ENCODE results near the gene CTTNBP2NL.
"Not testable (repeated sequence)": the region's sequence is repeated elsewhere in the genome, so short reads cannot be mapped to it uniquely, and the experiment has no call there.

The CTTNBP2NL gene

GRCh38 chr1:112429749-112430148 is 33.7 kb downstream of the CTTNBP2NL start:
- no peak for DNase-seq

DNA sequence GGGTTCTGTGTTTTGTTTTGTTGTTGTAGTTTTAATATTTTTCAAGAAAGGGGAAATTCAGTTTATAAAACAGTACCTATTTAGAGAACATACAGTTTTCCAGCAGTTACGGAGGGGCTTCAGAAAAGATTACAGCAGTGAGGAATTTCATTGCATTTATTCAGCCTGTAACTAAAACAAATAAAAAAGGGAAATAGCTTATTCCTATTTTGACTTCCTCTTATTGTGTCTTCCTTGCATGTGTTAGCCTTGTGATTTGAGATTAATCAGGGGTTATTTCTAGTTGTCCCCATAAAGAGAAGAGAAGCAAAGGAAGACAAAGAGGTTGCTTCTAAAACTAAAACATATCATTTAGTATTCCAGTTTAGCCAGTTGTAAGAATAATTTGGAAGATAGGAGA is 35.0 kb downstream of the CTTNBP2NL start:
- DNase-seq = no peak

DNA sequence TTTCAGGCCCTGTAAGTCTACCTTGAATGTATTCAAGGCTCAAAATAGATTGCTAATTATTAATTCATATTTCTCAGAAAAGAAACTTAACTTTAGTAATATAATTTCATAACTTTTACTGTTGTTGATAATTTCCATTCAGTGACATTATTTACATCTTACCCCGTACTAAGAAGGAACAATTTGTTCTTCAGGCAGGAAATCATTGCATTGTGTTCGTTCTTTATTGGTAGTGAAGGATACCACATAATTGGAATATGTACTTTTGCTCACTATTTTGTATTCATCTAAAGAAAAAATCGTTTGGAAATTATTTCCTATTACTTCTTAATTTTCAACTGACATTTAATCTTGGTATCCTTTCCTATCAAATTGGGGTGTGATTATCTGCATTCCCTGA is 39.4 kb downstream of the CTTNBP2NL start:
- no peak for DNase-seq

GRCh38 chr1:112436384-112437156 is 40.6 kb downstream of the CTTNBP2NL start:
- no peak for DNase-seq

GRCh38 chr1:112438156-112438555 is 42.1 kb downstream of the CTTNBP2NL start:
- DNase-seq = not testable (repeated sequence)

DNA sequence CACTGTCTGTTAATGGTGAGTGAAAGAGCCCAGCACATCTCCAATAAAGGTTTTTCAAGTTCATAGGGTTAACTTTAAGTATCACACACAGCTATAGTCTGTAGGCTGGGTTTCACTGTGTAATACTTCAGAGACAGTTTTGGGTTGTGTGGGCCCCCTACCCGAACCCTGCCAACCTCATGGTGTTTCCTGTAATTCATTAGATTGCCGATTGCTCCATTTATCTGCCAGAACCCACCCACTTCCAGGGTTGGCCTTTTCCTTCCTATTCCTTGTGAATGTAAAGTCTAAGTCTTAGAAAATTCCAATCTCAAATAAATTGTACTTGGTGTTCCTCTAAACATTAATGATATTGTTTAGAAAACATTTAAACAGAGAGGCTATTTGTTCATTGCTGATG is 43.6 kb downstream of the CTTNBP2NL start:
- no peak for DNase-seq

- DNase-seq = no peak
Measured at GRCh38 chr1:112440574-112440973, 44.6 kb downstream of the CTTNBP2NL start.

DNA sequence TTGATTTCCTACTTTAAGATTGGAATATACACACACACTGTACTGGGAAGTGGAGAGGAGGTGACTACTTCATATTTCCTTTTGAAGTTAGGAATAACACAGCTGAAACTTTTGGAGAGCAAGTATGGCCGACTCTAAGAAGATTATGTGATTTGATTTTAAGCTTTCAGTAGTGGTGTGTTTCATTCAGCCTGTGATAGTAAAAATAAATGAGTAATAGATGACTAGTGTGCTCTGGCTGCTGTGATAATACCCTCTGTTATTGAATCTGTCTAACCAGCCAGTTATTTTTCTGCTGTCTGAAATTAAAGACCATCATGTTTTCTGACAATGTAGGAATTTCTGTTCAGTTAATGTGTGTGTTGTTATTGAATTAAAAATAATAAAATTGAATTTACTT is 48.3 kb downstream of the CTTNBP2NL start:
- DNase-seq = peak; percentile 52

DNA sequence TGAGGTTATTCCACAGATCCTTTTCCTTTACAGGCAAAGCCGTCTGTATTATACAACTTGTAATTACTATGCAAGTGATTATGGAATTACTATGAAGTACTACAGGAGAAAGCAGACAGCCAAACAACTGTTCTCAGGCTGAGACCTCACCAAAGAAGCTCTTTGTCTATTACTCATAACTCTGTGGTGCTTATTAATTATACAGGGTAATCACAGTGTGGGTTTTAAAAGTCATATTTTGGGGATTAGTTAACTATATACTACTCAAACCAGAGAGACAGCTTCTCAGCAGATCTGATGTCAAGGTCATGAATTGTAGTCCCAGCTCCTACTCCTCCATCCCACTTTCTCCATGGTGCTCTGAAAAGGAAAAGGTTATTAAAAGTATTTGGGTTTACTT is 49.6 kb downstream of the CTTNBP2NL start:
- peak; percentile 32 for DNase-seq

DNA sequence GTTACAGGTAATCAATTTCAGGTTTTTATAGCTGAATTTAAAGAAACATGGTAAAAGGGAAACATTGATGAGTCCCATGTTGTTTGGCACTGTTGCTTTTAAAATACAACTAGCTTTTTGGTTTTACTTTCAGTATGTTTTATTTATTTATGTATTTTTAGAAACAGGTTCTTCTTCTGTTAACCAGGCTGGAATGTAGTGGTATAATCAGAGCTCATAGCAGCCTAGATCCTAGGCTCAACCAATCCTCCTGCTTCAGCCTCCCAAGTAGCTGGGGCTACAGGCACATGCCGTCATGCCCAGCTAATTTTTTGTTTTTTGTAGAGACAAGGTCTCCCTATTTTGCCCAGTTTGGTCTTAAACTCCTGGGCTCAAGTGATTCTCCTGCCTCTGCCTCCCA is 50.4 kb downstream of the CTTNBP2NL start:
- DNase-seq = no peak

DNA sequence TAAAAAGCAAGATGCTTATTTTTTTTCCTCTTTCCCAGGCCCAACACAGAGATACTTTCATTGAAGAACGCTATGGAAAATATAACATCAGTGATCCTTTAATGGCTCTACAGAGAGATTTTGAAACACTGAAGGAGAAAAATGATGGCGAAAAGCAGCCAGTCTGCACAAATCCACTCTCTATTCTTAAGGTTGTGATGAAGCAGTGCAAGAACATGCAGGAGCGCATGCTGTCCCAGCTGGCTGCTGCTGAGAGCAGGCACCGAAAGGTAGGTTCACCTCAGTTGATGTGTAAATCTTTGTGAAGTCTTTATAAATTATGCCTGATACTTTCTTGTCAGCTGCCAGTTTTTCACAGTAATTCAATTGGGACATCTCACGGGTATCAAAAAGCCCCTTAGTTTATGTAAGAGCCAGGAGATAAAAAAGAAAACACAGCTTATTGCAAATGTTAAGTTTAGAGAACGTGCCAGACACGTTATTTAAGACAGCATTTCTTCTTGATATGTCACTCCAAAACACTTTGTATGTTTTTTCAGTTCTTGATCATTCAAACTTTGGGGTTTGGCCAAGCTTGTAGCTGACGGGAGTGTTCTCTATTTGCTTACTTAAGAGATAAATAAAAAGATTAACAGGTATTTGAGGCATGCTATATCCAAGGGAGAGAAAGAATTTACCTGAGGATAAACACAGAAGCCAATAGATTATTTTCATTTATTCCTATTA is 53.1 kb downstream of the CTTNBP2NL start:
- no peak for DNase-seq

DNA sequence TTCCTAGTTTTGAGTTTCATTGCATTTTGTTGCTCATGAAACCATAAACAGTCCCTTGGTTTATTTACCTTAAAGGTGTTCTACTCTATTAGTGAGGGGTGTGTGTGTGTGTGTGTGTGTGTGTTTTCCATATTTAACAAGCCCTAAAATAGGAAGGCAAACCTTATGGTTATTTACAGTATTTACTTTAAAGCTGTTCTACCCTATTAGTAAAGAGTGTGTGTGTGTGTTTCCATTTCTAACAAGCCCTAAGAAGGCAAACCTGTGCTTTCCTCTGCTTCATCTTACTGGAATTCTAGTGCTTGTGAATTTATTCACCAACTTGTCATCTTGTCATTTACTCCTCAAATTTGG is 53.6 kb downstream of the CTTNBP2NL start:
- no peak for DNase-seq

GRCh38 chr1:112450773-112451172 is 54.8 kb downstream of the CTTNBP2NL start:
- no peak for DNase-seq

- peak; percentile 18 for DNase-seq
Measured at GRCh38 chr1:112451301-112451700, 55.3 kb downstream of the CTTNBP2NL start.

DNA sequence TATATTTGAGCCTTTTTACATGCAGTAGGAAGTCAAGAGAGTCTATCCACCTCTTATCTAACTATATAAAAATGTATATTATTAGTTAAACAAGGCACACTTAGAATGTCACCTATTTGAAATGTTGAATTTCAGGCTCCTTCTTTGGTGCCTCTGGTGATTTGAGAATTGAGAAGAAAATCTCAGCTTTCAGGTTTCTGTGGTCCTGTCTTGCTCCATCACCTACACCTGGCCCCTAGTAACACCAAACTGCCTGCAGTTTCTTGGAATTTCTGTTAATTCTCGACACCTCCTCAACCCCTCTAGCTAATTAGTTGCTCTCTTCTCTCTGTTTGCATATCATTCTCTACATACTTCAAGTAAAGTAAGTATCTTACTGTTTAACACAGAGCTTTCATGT is 57.9 kb downstream of the CTTNBP2NL start:
- no peak for DNase-seq

DNA sequence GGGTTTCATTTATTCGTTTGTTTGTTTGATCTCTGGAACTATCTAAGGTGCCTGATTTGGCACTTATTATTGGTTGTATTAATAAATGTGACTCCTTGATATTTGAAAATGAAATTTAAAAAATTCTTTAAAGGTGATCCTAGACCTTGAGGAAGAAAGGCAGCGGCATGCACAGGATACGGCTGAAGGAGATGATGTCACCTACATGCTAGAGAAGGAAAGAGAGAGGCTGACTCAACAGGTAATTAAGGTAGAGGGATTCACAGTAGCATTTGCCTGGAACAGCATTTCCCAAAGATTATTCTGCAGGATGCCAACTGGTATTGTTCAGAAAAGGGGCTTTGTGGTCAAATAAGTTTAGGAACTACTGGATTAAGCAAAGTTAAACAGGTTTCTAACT is 58.3 kb downstream of the CTTNBP2NL start:
- DNase-seq = no peak

DNA sequence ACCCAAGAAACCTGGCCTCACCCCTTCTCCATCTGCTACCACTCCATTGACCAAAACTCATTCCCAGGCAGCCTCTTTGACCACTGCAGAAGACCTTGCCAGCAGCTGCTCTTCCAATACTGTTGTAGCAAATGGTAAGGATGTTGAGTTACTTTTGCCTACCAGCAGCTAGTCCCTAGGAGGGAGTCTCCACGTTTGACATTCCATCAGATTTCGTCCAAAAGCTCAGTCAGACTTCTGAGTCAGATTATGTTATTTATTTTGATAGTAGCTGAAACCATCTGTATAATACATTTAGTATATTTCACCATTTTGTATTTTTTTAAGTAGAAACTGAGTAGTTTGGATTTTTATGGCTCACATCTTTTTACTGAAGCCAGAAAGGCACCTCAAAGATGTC is 61.2 kb downstream of the CTTNBP2NL start:
- peak; percentile 69 for DNase-seq

DNA sequence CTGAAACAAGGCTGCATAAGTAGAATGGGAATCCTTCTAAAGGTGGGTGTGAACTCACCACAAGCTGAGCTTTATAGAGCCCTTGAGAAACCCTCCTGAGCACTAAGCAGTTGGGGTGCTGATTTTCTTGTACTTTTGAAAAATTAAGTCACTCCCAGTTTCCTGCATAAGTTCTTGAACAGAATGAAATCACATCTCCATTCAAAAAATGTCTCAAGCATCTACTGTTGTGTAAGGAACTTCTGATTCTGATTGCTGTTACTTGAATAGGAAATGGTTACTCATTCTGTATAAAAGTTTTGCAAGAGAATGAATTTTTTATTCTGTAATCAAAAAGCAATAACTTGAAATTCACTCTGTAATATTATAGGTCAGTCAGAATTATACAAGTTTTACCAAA is 61.9 kb downstream of the CTTNBP2NL start:
- DNase-seq = no peak

DNA sequence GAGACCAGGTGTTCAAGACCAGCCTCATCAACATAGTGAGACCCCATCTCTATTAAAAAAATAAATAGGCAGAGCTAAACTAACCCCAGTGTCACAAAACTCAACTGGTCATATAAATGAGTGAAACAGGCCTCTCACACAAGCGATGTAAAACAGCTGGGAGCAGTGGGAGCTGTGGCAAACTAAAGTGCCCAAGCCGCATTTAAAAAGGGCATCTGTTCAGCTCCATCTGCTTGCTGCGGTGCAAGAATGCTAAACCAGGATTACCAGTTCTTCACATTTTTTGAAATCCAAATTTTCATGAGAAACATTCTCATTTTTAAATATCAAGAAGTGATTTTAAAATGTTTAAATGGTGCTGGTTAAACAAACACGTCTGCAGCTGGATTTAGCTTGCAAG is 62.7 kb downstream of the CTTNBP2NL start:
- DNase-seq = no peak

- no peak for DNase-seq
Measured at GRCh38 chr1:112460615-112461014, 64.6 kb downstream of the CTTNBP2NL start.

- no peak for DNase-seq
Measured at GRCh38 chr1:112461200-112461871, 65.3 kb downstream of the CTTNBP2NL start.

DNA sequence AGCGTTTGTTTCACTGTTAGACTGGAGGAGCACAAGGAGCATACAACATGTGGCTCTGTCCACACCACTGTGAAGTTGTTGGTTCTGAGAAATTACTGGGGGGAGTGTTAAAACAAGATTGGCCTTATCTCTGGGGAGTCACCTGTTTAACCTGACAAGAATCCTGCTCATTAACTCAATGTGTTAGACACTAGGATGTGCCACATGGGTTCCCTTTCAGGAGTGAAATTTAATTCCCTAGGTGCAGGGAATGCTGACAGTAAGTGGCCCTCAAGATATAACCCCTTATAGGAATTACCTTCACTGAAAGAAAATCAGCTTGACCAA is 66.9 kb downstream of the CTTNBP2NL start:
- no peak for DNase-seq

DNA sequence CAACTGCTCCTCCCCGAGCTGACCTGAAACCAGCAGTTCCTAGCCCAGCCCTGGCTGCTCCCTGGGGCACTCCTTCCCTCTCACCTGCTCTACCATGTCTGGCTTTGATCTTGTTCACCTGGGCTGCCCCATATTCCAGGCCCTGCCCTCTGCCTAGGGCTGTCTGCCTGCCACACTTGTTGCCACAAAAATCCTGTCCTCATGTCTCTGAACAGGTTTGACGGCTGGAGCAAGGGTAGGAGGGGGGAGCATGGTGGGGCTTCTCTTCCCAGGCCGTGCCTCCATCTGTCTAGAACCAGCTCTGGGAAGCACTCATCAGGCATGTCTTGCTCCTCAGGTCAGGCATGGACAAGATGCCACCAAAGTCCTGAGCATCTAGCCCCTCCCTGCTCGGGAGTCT is 68.5 kb downstream of the CTTNBP2NL start:
- DNase-seq = no peak

DNA sequence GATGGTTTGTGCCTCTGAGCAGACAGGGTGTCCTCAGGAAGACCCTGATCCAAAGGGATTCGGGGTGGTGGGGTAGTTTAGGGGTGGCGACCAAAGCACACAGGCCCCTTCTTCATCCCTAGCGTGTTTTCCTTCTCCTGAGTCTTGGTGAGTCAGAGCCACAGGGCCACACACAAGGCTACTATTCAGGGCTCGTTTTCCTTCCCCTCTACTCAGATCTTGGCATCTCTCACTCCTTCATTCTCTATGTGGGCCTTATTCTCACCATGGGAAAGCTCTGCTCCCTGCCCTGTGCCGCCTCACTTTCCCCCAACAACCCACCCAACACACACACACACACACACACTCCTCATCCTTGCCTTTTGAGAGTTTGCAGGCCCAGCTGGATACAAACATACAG is 69.1 kb downstream of the CTTNBP2NL start:
- DNase-seq = peak; percentile 59

Data from fibroblast of upper back skin (primary cell).